H9 (cell line): ENCODE results near the gene LRRC3. TPM values are rescaled to one million over a fixed set of nuclear protein-coding genes. Genes with fewer than 3 reads are reported as not detected.

Experiments
- DNase-seq: peaks from one replicate; pipeline ENCODE4 v3.0.0-alpha.2; 2017
- H2AFZ ChIP-seq: one replicate; pipeline ENCODE4 v1.6.1; 2013; ENCODE audit warnings: mild to moderate bottlenecking, low read length, control low read depth, moderate library complexity
- H2AK5ac ChIP-seq: 2 replicates; pipeline ENCODE4 v1.6.1; 2013; ENCODE audit warnings: low read length, control low read depth, mixed read lengths; ENCODE audit not compliant: insufficient read length
- H2BK120ac ChIP-seq: one replicate; pipeline ENCODE4 v1.6.1; 2013; ENCODE audit warnings: low read depth, mild to moderate bottlenecking, low read length, control low read depth, inconsistent platforms; ENCODE audit not compliant: poor library complexity, severe bottlenecking
- H2BK12ac ChIP-seq: 2 replicates; pipeline ENCODE4 v1.6.1; 2013; ENCODE audit warnings: low read length, control low read depth, mixed read lengths, low read depth; ENCODE audit not compliant: insufficient read length
- H2BK15ac ChIP-seq: 2 replicates; pipeline ENCODE4 v1.6.1; 2013; ENCODE audit warnings: low read depth, low read length, control low read depth
- H2BK20ac ChIP-seq: one replicate; pipeline ENCODE4 v1.6.1; 2013; ENCODE audit warnings: low read depth, mild to moderate bottlenecking, low read length, control low read depth, inconsistent platforms; ENCODE audit not compliant: poor library complexity, severe bottlenecking
- H2BK5ac ChIP-seq: 2 replicates; pipeline ENCODE4 v1.6.1; 2013; ENCODE audit warnings: low read length, control low read depth, mixed read lengths; ENCODE audit not compliant: insufficient read length
- H3K14ac ChIP-seq: 2 replicates; pipeline ENCODE4 v1.6.1; 2013; ENCODE audit warnings: low read length, control low read depth; ENCODE audit not compliant: insufficient read depth
- H3K18ac ChIP-seq: 2 replicates; pipeline ENCODE4 v1.6.1; 2013; ENCODE audit warnings: low read depth, mild to moderate bottlenecking, mixed read lengths, low read length, control low read depth; ENCODE audit not compliant: insufficient read length
- H3K23ac ChIP-seq: 2 replicates; pipeline ENCODE4 v1.6.1; 2013; ENCODE audit warnings: low read length, control low read depth, mixed read lengths, low read depth; ENCODE audit not compliant: insufficient read length
- H3K23me2 ChIP-seq: 2 replicates; pipeline ENCODE4 v1.6.1; 2013; ENCODE audit warnings: low read depth, mild to moderate bottlenecking, mixed read lengths, low read length, control low read depth; ENCODE audit not compliant: insufficient read length, poor library complexity, severe bottlenecking
- H3K27ac ChIP-seq: 2 replicates; pipeline ENCODE4 v1.5.1; 2013; ENCODE audit warnings: low read length, control low read depth, mixed read lengths, low read depth; ENCODE audit not compliant: insufficient read length
- H3K27me3 ChIP-seq: 2 replicates; pipeline ENCODE4 v1.6.1; 2013; ENCODE audit warnings: low read length, control low read depth, inconsistent platforms; ENCODE audit not compliant: insufficient read depth
- H3K4ac ChIP-seq: 2 replicates; pipeline ENCODE4 v1.6.1; 2013; ENCODE audit warnings: low read depth, mild to moderate bottlenecking, control low read depth, inconsistent platforms, low read length, moderate library complexity
- H3K4me1 ChIP-seq: 2 replicates; pipeline ENCODE4 v1.6.1; 2013; ENCODE audit warnings: low read length, control low read depth, inconsistent platforms; ENCODE audit not compliant: insufficient read depth
- H3K4me2 ChIP-seq: 2 replicates; pipeline ENCODE4 v1.6.1; 2013; ENCODE audit warnings: low read length, control low read depth, mixed read lengths; ENCODE audit not compliant: insufficient read length, insufficient read depth
- H3K56ac ChIP-seq: 2 replicates; pipeline ENCODE4 v1.6.1; 2013; ENCODE audit warnings: low read depth, mild to moderate bottlenecking, mixed read lengths, low read length, control low read depth; ENCODE audit not compliant: insufficient read length
- H3K79me1 ChIP-seq: 2 replicates; pipeline ENCODE4 v1.6.1; 2013; ENCODE audit warnings: low read depth, mild to moderate bottlenecking, moderate library complexity, low read length, control low read depth, inconsistent platforms; ENCODE audit not compliant: insufficient read depth, poor library complexity, severe bottlenecking
- H3K79me2 ChIP-seq: 2 replicates; pipeline ENCODE4 v1.6.1; 2013; ENCODE audit warnings: low read length, control low read depth, inconsistent platforms; ENCODE audit not compliant: insufficient read depth
- H3K9ac ChIP-seq: 2 replicates; pipeline ENCODE4 v1.6.1; 2013; ENCODE audit warnings: low read length, control low read depth, mixed read lengths; ENCODE audit not compliant: insufficient read length; ENCODE audit errors: extremely low read depth
- H3K9me3 ChIP-seq: one replicate; pipeline ENCODE4 v1.6.1; 2013; ENCODE audit warnings: low read depth, low read length, inconsistent platforms; ENCODE audit not compliant: control insufficient read depth
- H3T11ph ChIP-seq: one replicate; pipeline ENCODE4 v1.6.1; 2013; ENCODE audit warnings: mild to moderate bottlenecking, low read length, control low read depth, inconsistent platforms
- H4K20me1 ChIP-seq: one replicate; pipeline ENCODE4 v1.6.1; 2013; ENCODE audit not compliant: control insufficient read depth, insufficient read length, insufficient read depth
- H4K5ac ChIP-seq: 2 replicates; pipeline ENCODE4 v1.6.1; 2013; ENCODE audit warnings: low read depth, mild to moderate bottlenecking, mixed read lengths, low read length, control low read depth; ENCODE audit not compliant: insufficient read length
- H4K8ac ChIP-seq: replicated peaks from 2 replicates; pipeline ENCODE4 v1.6.1; 2013; ENCODE audit warnings: low read length, control low read depth, mixed read lengths, low read depth; ENCODE audit not compliant: insufficient read length
- H4K91ac ChIP-seq: 2 replicates; pipeline ENCODE4 v1.6.1; 2013; ENCODE audit warnings: low read depth, mild to moderate bottlenecking, moderate library complexity, mixed read lengths, low read length, control low read depth; ENCODE audit not compliant: insufficient read length
- H3K27ac Mint-ChIP-seq, 3 experiments: 2 replicates in 2 of 3; 3 replicates in 1 of 3; pipeline ENCODE4 v1.8.0; 2020 to 2021; ENCODE audit warnings: mixed read lengths in 3 of 3, mild to moderate bottlenecking in 1 of 3, moderate library complexity in 1 of 3
- H3K27me3 Mint-ChIP-seq: 2 replicates; pipeline ENCODE4 v1.8.0; 2021; ENCODE audit warnings: low read depth, mild to moderate bottlenecking, moderate library complexity, mixed read lengths
- H3K36me3 Mint-ChIP-seq, 3 experiments: 2 replicates in 2 of 3; 3 replicates in 1 of 3; pipeline ENCODE4 v1.8.0; 2020 to 2021; ENCODE audit warnings: low read depth in 3 of 3, mixed read lengths in 3 of 3; ENCODE audit not compliant: insufficient read depth in 1 of 3
- H3K4me1 Mint-ChIP-seq, 2 experiments: 2 replicates each; pipeline ENCODE4 v1.8.0; 2020; ENCODE audit warnings: mixed read lengths in 2 of 2
- H3K4me3 Mint-ChIP-seq, 2 experiments: 2 replicates in 1 of 2; 3 replicates in 1 of 2; pipeline ENCODE4 v1.8.0; 2020 to 2021; ENCODE audit warnings: mild to moderate bottlenecking in 2 of 2, mixed read lengths in 2 of 2, moderate library complexity in 1 of 2
- H3K9me3 Mint-ChIP-seq, 2 experiments: 2 replicates in 1 of 2; 3 replicates in 1 of 2; pipeline ENCODE4 v1.8.0; 2020; ENCODE audit warnings: mild to moderate bottlenecking in 2 of 2, mixed read lengths in 2 of 2, moderate library complexity in 1 of 2
- CTCF ChIP-seq: fragments of 200-600 bp; sonication (generic); conservative IDR thresholded peaks from 3 replicates; pipeline ENCODE4 v1.8.0; 2021; ENCODE audit warnings: antibody characterized with exemption, mild to moderate bottlenecking
- WGBS: extraction: QIAGEN DNeasy Blood & Tissue Kit; methylation state at CpG from one replicate; pipeline ENCODE4 v1.1.7; 2013; ENCODE audit warnings: missing lambda C conversion rate, low lambda C conversion rate, mixed read lengths; ENCODE audit not compliant: insufficient read length; ENCODE audit errors: extremely low coverage; 5-methylcytosine and 5-hydroxymethylcytosine counted together
- total RNA-seq: library from RNA; stranded (reverse); gene quantifications from 2 replicates; pipeline ENCODE4 v1.2.1, GENCODE V29; 2021

The LRRC3 gene
- total RNA-seq, 1 experiment from 2014 or later, result 3.1 TPM

- peaks cover 0 to 7% (median 0%) of the 10 kb centered on the region in 3 experiments; a peak in 2 of 7 replicates for H3K36me3 Mint-ChIP-seq
- no peak overlapping the region for H2BK12ac ChIP-seq
- no peak overlapping the region for H3K27ac ChIP-seq
- no peak for DNase-seq
- H2BK5ac ChIP-seq, result no peak overlapping the region
- no peak overlapping the region for H3K14ac ChIP-seq
- no peak overlapping the region for H3K23ac ChIP-seq
- H4K91ac ChIP-seq, result no peak overlapping the region
- no peaks in the 10 kb centered on the region for H3K27me3 ChIP-seq
- H3K79me1 ChIP-seq, result no peaks in the 10 kb centered on the region
- no peak overlapping the region for H3K56ac ChIP-seq
- H3K23me2 ChIP-seq, result no peaks in the 10 kb centered on the region
- H3K9me3 ChIP-seq, result no peaks in the 10 kb centered on the region
- no peak overlapping the region for H3T11ph ChIP-seq
- no peaks in the 10 kb centered on the region for H3K27me3 Mint-ChIP-seq
- no peak overlapping the region for H3K4ac ChIP-seq
- H3K9ac ChIP-seq, result no peak overlapping the region
- no peak for TF ChIP-seq CTCF
- no peak overlapping the region for H2BK20ac ChIP-seq
- no peak overlapping the region for H2AK5ac ChIP-seq
- no peaks in the 10 kb centered on the region for H4K20me1 ChIP-seq
- H4K5ac ChIP-seq, result no peak overlapping the region
- H3K18ac ChIP-seq, result no peak overlapping the region
- WGBS, result no CpG with 5 or more reads among the region's 19 CpGs
- no peaks in the 10 kb centered on the region for H3K9me3 Mint-ChIP-seq
- no peak overlapping the region for H2AFZ ChIP-seq
- no peaks in the 10 kb centered on the region for H3K79me2 ChIP-seq
- H2BK15ac ChIP-seq, result no peak overlapping the region
- H3K4me1 ChIP-seq, result peaks cover 4% of the 10 kb centered on the region; the same call in 1 of the 2 replicates
- H3K4me3 Mint-ChIP-seq, result no peak overlapping the region
- peaks cover 24 to 27% of the 10 kb centered on the region in 2 experiments for H3K4me1 Mint-ChIP-seq
- no peak overlapping the region for H3K4me2 ChIP-seq
- no peak overlapping the region for H4K8ac ChIP-seq
- no peak overlapping the region for H2BK120ac ChIP-seq
- H3K27ac Mint-ChIP-seq, result no peak overlapping the region
Measured at GRCh38 chr21:44500111-44500510, 44.8 kb downstream of the LRRC3 start.
